ENCODE measurements around the gene NAT10. TPM values are rescaled to one million over a fixed set of nuclear protein-coding genes. Genes with fewer than 3 reads are reported as not detected.
A peak's percentile ranks its signal among the peaks of the same experiment; 100 is the strongest.
"Not testable (repeated sequence)": the region's sequence is repeated elsewhere in the genome, so short reads cannot be mapped to it uniquely, and the experiment has no call there.

NAT10 gene
- 21.3 TPM for polyA plus RNA-seq (2013, experiment 1 of 2)
- 19.1 TPM for polyA plus RNA-seq (2013, experiment 2 of 2)

GRCh38 chr11:34105079-34105956 lies at the start of gene NAT10:
NAT10 (plus strand) TSS chr11:34105629; CDS start chr11:34108226, 2,597 bp downstream.
- Histone ChIP-seq H3K9me3 (ENCODE audit: control insufficient read depth, low read length) (no peaks in the 10 kb centered on the region), H3K4me1 (ENCODE audit: control insufficient read depth, insufficient read depth, low read length, poor library complexity, severe bottlenecking) (no peaks in the 10 kb centered on the region), H3K36me3 (ENCODE audit: control insufficient read depth, insufficient read depth, low read length) (peaks cover 46% of the 10 kb centered on the region), H3K4me3 (ENCODE audit: extremely low read depth, insufficient read depth, low read length, poor library complexity, severe bottlenecking) (peak within 1 kb of the TSS; percentile 81), H3K27ac (ENCODE audit: low read depth, low read length, severe bottlenecking) (peak within 1 kb of the TSS; percentile 93)
- WGBS, 2 experiments (ENCODE audit: insufficient coverage in 2 of 2), result 0 to 1% methylated on average over 53 to 54 of the region's 55 CpGs

GRCh38 chr11:34056672-34057071 lies 48.8 kb upstream of the NAT10 start:
- no peak overlapping the region for H3K27ac ChIP-seq (ENCODE audit: low read depth, low read length, severe bottlenecking)
- no peak overlapping the region for H3K4me3 ChIP-seq (ENCODE audit: extremely low read depth, insufficient read depth, low read length, poor library complexity, severe bottlenecking)
- WGBS, 2 experiments (ENCODE audit: insufficient coverage in 2 of 2), result no CpG with 5 or more reads among the region's 2 CpGs
- H3K4me1 ChIP-seq (ENCODE audit: control insufficient read depth, insufficient read depth, low read length, poor library complexity, severe bottlenecking), result peaks cover 8% of the 10 kb centered on the region
- H3K36me3 ChIP-seq (ENCODE audit: control insufficient read depth, insufficient read depth, low read length), result peaks cover 77% of the 10 kb centered on the region
- no peaks in the 10 kb centered on the region for H3K9me3 ChIP-seq (ENCODE audit: control insufficient read depth, low read length)

- Histone ChIP-seq H3K36me3 (ENCODE audit: control insufficient read depth, insufficient read depth, low read length) (peaks cover 83% of the 10 kb centered on the region), H3K4me1 (ENCODE audit: control insufficient read depth, insufficient read depth, low read length, poor library complexity, severe bottlenecking) (peaks cover 3% of the 10 kb centered on the region), H3K9me3 (ENCODE audit: control insufficient read depth, low read length) (no peaks in the 10 kb centered on the region), H3K4me3 (ENCODE audit: extremely low read depth, insufficient read depth, low read length, poor library complexity, severe bottlenecking) (no peak overlapping the region), H3K27ac (ENCODE audit: low read depth, low read length, severe bottlenecking) (no peak overlapping the region)
- 90 to 100% methylated on average over 1 of the region's 2 CpGs for WGBS, 2 experiments (ENCODE audit: insufficient coverage in 2 of 2)
Observed at GRCh38 chr11:34063061-34063795, 42.2 kb upstream of the NAT10 start.

- no CpG with 5 or more reads among the region's 2 CpGs for WGBS, 2 experiments (ENCODE audit: insufficient coverage in 2 of 2)
Observed at GRCh38 chr11:34064291-34064690, 41.1 kb upstream of the NAT10 start.

GRCh38 chr11:34065505-34066203 lies 39.8 kb upstream of the NAT10 start:
- WGBS, 2 experiments (ENCODE audit: insufficient coverage in 2 of 2), result 90% methylated on average over 2 of the region's 6 CpGs; no CpG with 5 or more reads in 1 of the 2 experiments
- peak overlapping the region; percentile 18 for H3K27ac ChIP-seq (ENCODE audit: low read depth, low read length, severe bottlenecking)
- no peak overlapping the region for H3K4me3 ChIP-seq (ENCODE audit: extremely low read depth, insufficient read depth, low read length, poor library complexity, severe bottlenecking)
- no peaks in the 10 kb centered on the region for H3K9me3 ChIP-seq (ENCODE audit: control insufficient read depth, low read length)
- no peaks in the 10 kb centered on the region for H3K4me1 ChIP-seq (ENCODE audit: control insufficient read depth, insufficient read depth, low read length, poor library complexity, severe bottlenecking)
- H3K36me3 ChIP-seq (ENCODE audit: control insufficient read depth, insufficient read depth, low read length), result peaks cover 71% of the 10 kb centered on the region

More at GRCh38 chr11:34064291-34064690, 41.1 kb upstream of the NAT10 start:
- Histone ChIP-seq H3K4me3 (ENCODE audit: extremely low read depth, insufficient read depth, low read length, poor library complexity, severe bottlenecking) (no peak overlapping the region), H3K27ac (ENCODE audit: low read depth, low read length, severe bottlenecking) (no peak overlapping the region), H3K9me3 (ENCODE audit: control insufficient read depth, low read length) (no peaks in the 10 kb centered on the region), H3K4me1 (ENCODE audit: control insufficient read depth, insufficient read depth, low read length, poor library complexity, severe bottlenecking) (peaks cover 3% of the 10 kb centered on the region), H3K36me3 (ENCODE audit: control insufficient read depth, insufficient read depth, low read length) (peaks cover 76% of the 10 kb centered on the region)

- 94 to 96% methylated on average over 4 to 5 of the region's 8 CpGs for WGBS, 2 experiments (ENCODE audit: insufficient coverage in 2 of 2)
- H3K4me1 ChIP-seq (ENCODE audit: control insufficient read depth, insufficient read depth, low read length, poor library complexity, severe bottlenecking); H3K4me3 ChIP-seq (ENCODE audit: extremely low read depth, insufficient read depth, low read length, poor library complexity, severe bottlenecking); H3K27ac ChIP-seq (ENCODE audit: low read depth, low read length, severe bottlenecking); H3K9me3 ChIP-seq (ENCODE audit: control insufficient read depth, low read length): not testable (repeated sequence)
- H3K36me3 ChIP-seq (ENCODE audit: control insufficient read depth, insufficient read depth, low read length), result peaks cover 62% of the 10 kb centered on the region
Observed at GRCh38 chr11:34066766-34067165, 38.7 kb upstream of the NAT10 start.

- Histone ChIP-seq H3K36me3 (ENCODE audit: control insufficient read depth, insufficient read depth, low read length) (peaks cover 63% of the 10 kb centered on the region), H3K4me1 (ENCODE audit: control insufficient read depth, insufficient read depth, low read length, poor library complexity, severe bottlenecking) (no peaks in the 10 kb centered on the region), H3K9me3 (ENCODE audit: control insufficient read depth, low read length) (no peaks in the 10 kb centered on the region), H3K4me3 (ENCODE audit: extremely low read depth, insufficient read depth, low read length, poor library complexity, severe bottlenecking) (no peak overlapping the region), H3K27ac (ENCODE audit: low read depth, low read length, severe bottlenecking) (no peak overlapping the region)
- WGBS, 2 experiments (ENCODE audit: insufficient coverage in 2 of 2), result 96 to 100% methylated on average over 7 of the region's 7 CpGs
Observed at GRCh38 chr11:34067383-34068065, 37.9 kb upstream of the NAT10 start.

- H3K27ac ChIP-seq (ENCODE audit: low read depth, low read length, severe bottlenecking), result no peak overlapping the region
- no peaks in the 10 kb centered on the region for H3K4me1 ChIP-seq (ENCODE audit: control insufficient read depth, insufficient read depth, low read length, poor library complexity, severe bottlenecking)
- peaks cover 64% of the 10 kb centered on the region for H3K36me3 ChIP-seq (ENCODE audit: control insufficient read depth, insufficient read depth, low read length)
- 95 to 96% methylated on average over 2 of the region's 2 CpGs for WGBS, 2 experiments (ENCODE audit: insufficient coverage in 2 of 2)
- no peaks in the 10 kb centered on the region for H3K9me3 ChIP-seq (ENCODE audit: control insufficient read depth, low read length)
- no peak overlapping the region for H3K4me3 ChIP-seq (ENCODE audit: extremely low read depth, insufficient read depth, low read length, poor library complexity, severe bottlenecking)
Observed at GRCh38 chr11:34068111-34068510, 37.3 kb upstream of the NAT10 start.

- not testable (repeated sequence) for H3K4me3 ChIP-seq (ENCODE audit: extremely low read depth, insufficient read depth, low read length, poor library complexity, severe bottlenecking); H3K27ac ChIP-seq (ENCODE audit: low read depth, low read length, severe bottlenecking); H3K9me3 ChIP-seq (ENCODE audit: control insufficient read depth, low read length)
- Histone ChIP-seq H3K4me1 (ENCODE audit: control insufficient read depth, insufficient read depth, low read length, poor library complexity, severe bottlenecking) (peaks cover 11% of the 10 kb centered on the region), H3K36me3 (ENCODE audit: control insufficient read depth, insufficient read depth, low read length) (peaks cover 63% of the 10 kb centered on the region)
- WGBS, 2 experiments (ENCODE audit: insufficient coverage in 2 of 2), result 90 to 96% methylated on average over 4 of the region's 8 CpGs
Observed at GRCh38 chr11:34071306-34071705, 34.1 kb upstream of the NAT10 start.

GRCh38 chr11:34072041-34072440 lies 33.4 kb upstream of the NAT10 start:
- no peak overlapping the region for H3K4me3 ChIP-seq (ENCODE audit: extremely low read depth, insufficient read depth, low read length, poor library complexity, severe bottlenecking)
- H3K27ac ChIP-seq (ENCODE audit: low read depth, low read length, severe bottlenecking), result no peak overlapping the region
- no peaks in the 10 kb centered on the region for H3K9me3 ChIP-seq (ENCODE audit: control insufficient read depth, low read length)
- peaks cover 11% of the 10 kb centered on the region for H3K4me1 ChIP-seq (ENCODE audit: control insufficient read depth, insufficient read depth, low read length, poor library complexity, severe bottlenecking)
- 100% methylated on average over 1 of the region's 3 CpGs; no CpG with 5 or more reads in 1 of the 2 experiments for WGBS, 2 experiments (ENCODE audit: insufficient coverage in 2 of 2)
- peaks cover 65% of the 10 kb centered on the region for H3K36me3 ChIP-seq (ENCODE audit: control insufficient read depth, insufficient read depth, low read length)

Measured in mesodermal cell (in vitro differentiated cells).